Activated naive CD4-positive, alpha-beta T cell treated with anti-CD3 and anti-CD28 coated beads, Interleukin-2, amount 10 ng/mL, durations not matched to agents 7 days and 5 days (primary cell): ENCODE data around the gene ECM2.
"Not testable (repeated sequence)": the region's sequence is repeated elsewhere in the genome, so short reads cannot be mapped to it uniquely, and the experiment has no call there.

Experiments used
- CTCF ChIA-PET: fragments of 350-600 bp; sonication (Branson Sonifier 250); formaldehyde crosslinking; loops from one replicate; lab custom pipeline; 2021; ENCODE audit warnings: antibody characterized with exemption; lab: Charles Lee
- DNase-seq: peaks from one replicate; pipeline ENCODE4 v3.0.0-alpha.2; 2020
- H3K27ac Mint-ChIP-seq: one replicate; pipeline ENCODE4 v1.8.0; 2021; ENCODE audit warnings: mild to moderate bottlenecking, moderate library complexity, mixed read lengths
- H3K27me3 Mint-ChIP-seq: one replicate; pipeline ENCODE4 v1.8.0; 2021; ENCODE audit warnings: mild to moderate bottlenecking, mixed read lengths
- H3K36me3 Mint-ChIP-seq: one replicate; pipeline ENCODE4 v1.8.0; 2021; ENCODE audit warnings: mixed read lengths
- H3K4me1 Mint-ChIP-seq: one replicate; pipeline ENCODE4 v1.8.0; 2021; ENCODE audit warnings: mixed read lengths
- H3K4me3 Mint-ChIP-seq: one replicate; pipeline ENCODE4 v1.8.0; 2021; ENCODE audit warnings: mild to moderate bottlenecking, moderate library complexity, mixed read lengths
- H3K9me3 Mint-ChIP-seq: one replicate; pipeline ENCODE4 v1.8.0; 2021; ENCODE audit warnings: mixed read lengths

The ECM2 gene

GRCh38 chr9:92535940-92536850, at the start of gene ECM2:
ECM2 (minus strand) TSS chr9:92535990; CDS start chr9:92522866, 13,124 bp downstream.
- no peak for DNase-seq
- H3K27me3 Mint-ChIP-seq, result no peaks in the 10 kb centered on the region
- no peaks in the 10 kb centered on the region for H3K36me3 Mint-ChIP-seq
- CTCF ChIA-PET, result no interaction called here
- H3K9me3 Mint-ChIP-seq, result no peaks in the 10 kb centered on the region
- H3K4me1 Mint-ChIP-seq, result no peaks in the 10 kb centered on the region
- no peak within 1 kb of the TSS for H3K4me3 Mint-ChIP-seq
- no peak within 1 kb of the TSS for H3K27ac Mint-ChIP-seq

DNA sequence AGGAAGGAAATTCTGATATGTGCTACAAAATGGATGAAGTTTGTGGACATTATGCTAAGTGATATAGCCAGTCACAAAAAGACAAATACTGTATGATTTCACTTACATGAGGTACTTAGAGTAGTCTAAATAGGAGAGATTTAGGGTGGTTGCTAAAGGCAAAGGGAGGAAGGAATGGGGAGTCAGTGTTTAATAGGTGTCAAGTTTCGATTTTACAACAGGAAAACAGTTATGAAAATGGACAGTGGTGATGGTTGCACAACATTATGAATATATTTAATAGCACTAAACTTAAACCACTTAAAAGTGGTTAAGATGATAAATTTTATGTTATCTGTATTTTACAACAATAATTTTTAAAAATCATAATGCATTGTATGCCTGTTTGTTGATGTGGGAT, 40.4 kb upstream of the ECM2 start:
- Mint-ChIP-seq H3K4me3 (no peak overlapping the region), H3K27me3 (no peaks in the 10 kb centered on the region), H3K9me3 (peaks cover 3% of the 10 kb centered on the region), H3K36me3 (peaks cover 1% of the 10 kb centered on the region), H3K4me1 (no peaks in the 10 kb centered on the region), H3K27ac (no peak overlapping the region)
- CTCF ChIA-PET, result no interaction called here
- no peak for DNase-seq

- CTCF ChIA-PET, DNase-seq: not testable (repeated sequence)
Measured at GRCh38 chr9:92573612-92574011, 37.8 kb upstream of the ECM2 start.

DNA sequence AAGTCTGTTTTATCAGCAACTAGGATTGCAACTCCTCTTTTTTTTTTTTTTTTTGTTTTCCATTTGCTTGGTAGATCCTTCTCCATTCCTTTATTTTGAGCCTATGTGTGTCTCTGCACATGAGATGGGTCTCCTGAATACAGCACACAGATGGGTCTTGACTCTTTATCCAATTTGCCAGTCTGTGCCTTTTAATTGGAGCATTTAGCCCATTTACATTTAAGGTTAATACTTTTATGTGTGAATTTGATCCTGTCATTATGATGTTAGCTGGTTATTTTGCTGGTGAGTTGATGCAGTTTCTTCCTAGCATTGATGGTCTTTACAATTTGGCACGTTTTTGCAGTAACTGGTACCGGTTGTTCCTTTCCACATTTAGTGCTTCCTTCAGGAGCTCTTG, 36.1 kb upstream of the ECM2 start:
- CTCF ChIA-PET, H3K4me1 Mint-ChIP-seq, H3K9me3 Mint-ChIP-seq, DNase-seq, H3K4me3 Mint-ChIP-seq, H3K36me3 Mint-ChIP-seq, H3K27me3 Mint-ChIP-seq, H3K27ac Mint-ChIP-seq: not testable (repeated sequence)

More at GRCh38 chr9:92573612-92574011, 37.8 kb upstream of the ECM2 start:
- H3K4me1 Mint-ChIP-seq, H3K27ac Mint-ChIP-seq, H3K4me3 Mint-ChIP-seq, H3K9me3 Mint-ChIP-seq, H3K27me3 Mint-ChIP-seq, H3K36me3 Mint-ChIP-seq: not testable (repeated sequence)

DNA sequence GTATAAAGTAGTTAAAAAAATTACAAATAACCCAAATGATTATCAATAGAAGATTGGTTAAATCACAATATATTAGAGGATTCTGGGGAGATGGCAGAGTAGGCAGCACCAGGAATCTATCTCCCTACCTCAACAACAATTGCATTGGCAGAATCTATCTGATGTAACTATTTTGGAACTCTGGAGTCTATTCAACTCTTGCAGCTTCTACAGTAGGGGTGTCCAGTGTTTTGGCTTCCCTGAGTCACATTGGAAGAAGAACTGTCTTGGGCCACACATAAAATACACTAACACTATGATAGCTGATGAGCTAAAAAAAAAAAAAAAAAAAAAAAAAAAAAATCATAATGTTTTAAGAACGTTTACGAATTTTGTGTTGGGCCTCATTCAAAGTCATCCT, 29.2 kb upstream of the ECM2 start:
- CTCF ChIA-PET, result no interaction called here
- H3K4me1 Mint-ChIP-seq, result no peaks in the 10 kb centered on the region
- DNase-seq, result no peak

GRCh38 chr9:92564504-92564903, 28.7 kb upstream of the ECM2 start:
- Mint-ChIP-seq H3K4me1 (no peaks in the 10 kb centered on the region), H3K27ac (no peak overlapping the region), H3K27me3 (no peaks in the 10 kb centered on the region), H3K4me3 (no peak overlapping the region), H3K9me3 (no peaks in the 10 kb centered on the region), H3K36me3 (no peaks in the 10 kb centered on the region)
- CTCF ChIA-PET, result no interaction called here
- no peak for DNase-seq

More for the DNA sequence above, 29.2 kb upstream of the ECM2 start:
- no peak overlapping the region for H3K27ac Mint-ChIP-seq
- no peaks in the 10 kb centered on the region for H3K27me3 Mint-ChIP-seq
- H3K9me3 Mint-ChIP-seq, result no peaks in the 10 kb centered on the region
- no peaks in the 10 kb centered on the region for H3K36me3 Mint-ChIP-seq
- H3K4me3 Mint-ChIP-seq, result no peak overlapping the region

GRCh38 chr9:92563116-92564100, 27.6 kb upstream of the ECM2 start:
- DNase-seq, result no peak
- CTCF ChIA-PET, result no interaction called here
- H3K27ac Mint-ChIP-seq, result peak overlapping the region; percentile 4
- H3K9me3 Mint-ChIP-seq, result no peaks in the 10 kb centered on the region
- H3K4me1 Mint-ChIP-seq, result no peaks in the 10 kb centered on the region
- no peak overlapping the region for H3K4me3 Mint-ChIP-seq
- no peaks in the 10 kb centered on the region for H3K36me3 Mint-ChIP-seq
- H3K27me3 Mint-ChIP-seq, result no peaks in the 10 kb centered on the region

GRCh38 chr9:92562461-92562967, 26.7 kb upstream of the ECM2 start:
- CTCF ChIA-PET, result no interaction called here
- Mint-ChIP-seq H3K27me3 (no peaks in the 10 kb centered on the region), H3K4me3 (no peak overlapping the region), H3K27ac (no peak overlapping the region), H3K36me3 (no peaks in the 10 kb centered on the region), H3K4me1 (no peaks in the 10 kb centered on the region), H3K9me3 (no peaks in the 10 kb centered on the region)
- DNase-seq, result no peak

- Mint-ChIP-seq H3K4me1 (no peaks in the 10 kb centered on the region), H3K4me3 (no peak overlapping the region), H3K9me3 (no peaks in the 10 kb centered on the region), H3K36me3 (no peaks in the 10 kb centered on the region), H3K27ac (no peak overlapping the region), H3K27me3 (no peaks in the 10 kb centered on the region)
- CTCF ChIA-PET, result no interaction called here
- DNase-seq, result no peak
Measured at GRCh38 chr9:92561374-92562330, 25.9 kb upstream of the ECM2 start.

- H3K27ac Mint-ChIP-seq, result no peak overlapping the region
- no peak for DNase-seq
- CTCF ChIA-PET, result no interaction called here
- H3K36me3 Mint-ChIP-seq, result no peaks in the 10 kb centered on the region
- no peak overlapping the region for H3K4me3 Mint-ChIP-seq
- peaks cover 6% of the 10 kb centered on the region for H3K4me1 Mint-ChIP-seq
- no peaks in the 10 kb centered on the region for H3K27me3 Mint-ChIP-seq
- no peaks in the 10 kb centered on the region for H3K9me3 Mint-ChIP-seq
Measured at GRCh38 chr9:92558612-92559374, 23.0 kb upstream of the ECM2 start.

GRCh38 chr9:92550765-92551164, 15.0 kb upstream of the ECM2 start:
- CTCF ChIA-PET, result no interaction called here
- no peak overlapping the region for H3K27ac Mint-ChIP-seq

DNA sequence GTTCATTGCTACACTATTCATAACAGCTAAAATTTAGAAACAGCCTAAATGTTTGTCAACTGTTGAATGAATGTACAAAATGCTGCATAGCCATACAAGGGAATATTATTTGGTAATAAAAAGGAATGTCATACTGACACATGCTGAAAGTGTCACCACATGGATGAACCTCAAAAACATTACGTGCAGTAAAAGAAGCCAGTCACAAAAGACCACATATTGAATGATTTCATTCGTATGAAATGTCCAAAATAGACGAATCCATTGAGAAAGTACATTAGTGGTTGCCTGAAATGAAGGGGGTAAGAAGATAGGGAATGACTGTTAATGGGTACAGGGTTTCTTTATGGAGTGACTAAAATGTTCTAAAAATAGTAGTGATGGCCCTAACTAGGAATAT, 11.6 kb upstream of the ECM2 start:
- peaks cover 3% of the 10 kb centered on the region for H3K36me3 Mint-ChIP-seq
- no peak for DNase-seq
- CTCF ChIA-PET, result no interaction called here

More at GRCh38 chr9:92550765-92551164, 15.0 kb upstream of the ECM2 start:
- Mint-ChIP-seq H3K4me3 (no peak overlapping the region), H3K4me1 (peaks cover 4% of the 10 kb centered on the region), H3K9me3 (no peaks in the 10 kb centered on the region), H3K27me3 (no peaks in the 10 kb centered on the region), H3K36me3 (peaks cover 3% of the 10 kb centered on the region)
- no peak for DNase-seq

GRCh38 chr9:92545002-92545510, 9.3 kb upstream of the ECM2 start:
- H3K9me3 Mint-ChIP-seq, result peaks cover 1% of the 10 kb centered on the region
- H3K4me1 Mint-ChIP-seq, result no peaks in the 10 kb centered on the region
- no peak for DNase-seq
- no peak overlapping the region for H3K27ac Mint-ChIP-seq
- CTCF ChIA-PET, result no interaction called here
- peaks cover 3% of the 10 kb centered on the region for H3K36me3 Mint-ChIP-seq
- no peaks in the 10 kb centered on the region for H3K27me3 Mint-ChIP-seq
- no peak overlapping the region for H3K4me3 Mint-ChIP-seq

More for the DNA sequence above, 11.6 kb upstream of the ECM2 start:
- Mint-ChIP-seq H3K4me1 (no peaks in the 10 kb centered on the region), H3K27me3 (no peaks in the 10 kb centered on the region), H3K27ac (no peak overlapping the region), H3K9me3 (peaks cover 1% of the 10 kb centered on the region), H3K4me3 (no peak overlapping the region)
